Keratinocyte (primary cell): ENCODE data around the gene ALOX12B. TPM values are rescaled to one million over a fixed set of nuclear protein-coding genes. Genes with fewer than 3 reads are reported as not detected.

ENCODE experiments used
- DNase-seq: peaks from one replicate; pipeline ENCODE4 v3.0.0-alpha.2; 2011; ENCODE audit warnings: low read depth, missing footprints, low spot score
- FAIRE-seq: peaks from 2 replicates; lab custom pipeline; 2011; peaks lifted over from hg19 to GRCh38; lab: Jason Lieb, UNC
- H2AFZ ChIP-seq: 2 replicates; pipeline ENCODE4 v1.6.0; 2012; ENCODE audit warnings: low read length, control low read depth, inconsistent platforms; ENCODE audit not compliant: control insufficient read depth
- H3K27ac ChIP-seq: 2 replicates; pipeline ENCODE4 v1.5.1; 2011; ENCODE audit warnings: low read length; ENCODE audit not compliant: control insufficient read depth, insufficient read depth
- H3K27me3 ChIP-seq: 3 replicates; pipeline ENCODE4 v1.6.0; 2011; ENCODE audit warnings: low read length; ENCODE audit not compliant: control insufficient read depth, insufficient read depth; ENCODE audit errors: extremely low read depth
- H3K36me3 ChIP-seq, 2 experiments: 2 replicates in 1 of 2; 3 replicates in 1 of 2; pipeline ENCODE4 v1.5.1; 2011; ENCODE audit warnings: low read length in 2 of 2, mild to moderate bottlenecking in 1 of 2; ENCODE audit not compliant: control insufficient read depth in 2 of 2, insufficient read depth in 2 of 2; ENCODE audit errors: extremely low read depth in 1 of 2
- H3K4me1 ChIP-seq: 3 replicates; pipeline ENCODE4 v1.5.1; 2011; ENCODE audit warnings: low read length; ENCODE audit not compliant: control insufficient read depth, insufficient read depth; ENCODE audit errors: extremely low read depth
- H3K4me2 ChIP-seq: 3 replicates; pipeline ENCODE4 v1.6.0; 2011; ENCODE audit warnings: low read depth, low read length; ENCODE audit not compliant: control insufficient read depth, insufficient read depth; ENCODE audit errors: extremely low read depth
- H3K4me3 ChIP-seq, 3 experiments: fragments of 200-600 bp in 1 of 3; sonication (generic) in 1 of 3; 2 replicates in 2 of 3; 3 replicates in 1 of 3; pipeline ENCODE4 v1.5.1; 2011 to 2016; ENCODE audit warnings: low read length in 3 of 3, mild to moderate bottlenecking in 3 of 3, control low read depth in 2 of 3, inconsistent platforms in 1 of 3, low read depth in 1 of 3, mixed read lengths in 1 of 3, mixed run types in 1 of 3, moderate library complexity in 1 of 3; ENCODE audit not compliant: control insufficient read depth in 2 of 3, insufficient read depth in 2 of 3; ENCODE audit errors: extremely low read depth in 1 of 3
- H3K79me2 ChIP-seq: 2 replicates; pipeline ENCODE4 v1.6.0; 2012; ENCODE audit warnings: low read length; ENCODE audit not compliant: control insufficient read depth, insufficient read depth
- H3K9ac ChIP-seq: 3 replicates; pipeline ENCODE4 v1.6.0; 2011; ENCODE audit warnings: low read length; ENCODE audit not compliant: control insufficient read depth, insufficient read depth; ENCODE audit errors: extremely low read depth
- H3K9me1 ChIP-seq: 3 replicates; pipeline ENCODE4 v1.6.0; 2011; ENCODE audit warnings: low read length; ENCODE audit not compliant: control insufficient read depth, insufficient read depth; ENCODE audit errors: extremely low read depth
- H3K9me3 ChIP-seq: 2 replicates; pipeline ENCODE4 v1.5.1; 2012; ENCODE audit warnings: low read depth, low read length; ENCODE audit not compliant: control insufficient read depth
- H4K20me1 ChIP-seq: 3 replicates; pipeline ENCODE4 v1.6.0; 2011; ENCODE audit warnings: low read length; ENCODE audit not compliant: control insufficient read depth, insufficient read depth; ENCODE audit errors: extremely low read depth
- CTCF ChIP-seq, 3 experiments: IDR thresholded peaks in 1 of 3; conservative IDR thresholded peaks in 1 of 3; optimal IDR thresholded peaks in 1 of 3; 2 replicates in 2 of 3; 3 replicates in 1 of 3; pipeline versions ENCODE3 to v1.5.1; 2011; ENCODE audit warnings: low read length in 3 of 3, mild to moderate bottlenecking in 3 of 3, moderate library complexity in 2 of 3, control low read depth in 1 of 3, inconsistent platforms in 1 of 3; ENCODE audit not compliant: insufficient read depth in 2 of 3; ENCODE audit errors: extremely low read depth in 1 of 3
- EZH2 ChIP-seq: IDR thresholded peaks from one replicate; pipeline ENCODE4 v1.6.1; 2012; ENCODE audit warnings: inconsistent platforms, mild to moderate bottlenecking, low read length, moderate library complexity
- dilution Hi-C: fragments of 300-500 bp; cut with MboI; formaldehyde crosslinking; loops from one replicate; pipeline ENCODE4 v1.7.0; 2020; ENCODE audit warnings: low sequenced_read_pairs; ENCODE audit not compliant: extremely low pct_ligation_motif_present
- polyA plus RNA-seq, 5 experiments: library from polyadenylated mRNA; depleted of rRNA in 3 of 5; stranded (reverse) in 3 of 5; stranded (forward) in 1 of 5; unstranded in 1 of 5; fragments of >200 nt; gene quantifications; 1 replicate in 1 of 5; 2 replicates in 3 of 5; 3 replicates in 1 of 5; pipeline versions ENCODE4 v1.2.1 to v1.2.3, GENCODE V29; 2011 to 2012; ENCODE audit warnings: missing spikeins in 2 of 5, low read depth in 1 of 5, low replicate concordance in 1 of 5

Gene ALOX12B
- polyA plus RNA-seq, 1 donor (not counting 4 experiments of a cell fraction or from before 2014, with no cell fraction given): 0.47 TPM

- peak overlapping the region; percentile 72 for H3K9ac ChIP-seq
Measured at GRCh38 chr17:8125947-8126490, 38.5 kb upstream of the ALOX12B start.

GRCh38 chr17:8125154-8125946 lies 37.8 kb upstream of the ALOX12B start:
- DNase-seq (no peak), FAIRE-seq (no peak)
- H2AFZ ChIP-seq: no peak overlapping the region
- dilution Hi-C loops: no loop called here
- H3K27ac ChIP-seq: no peak overlapping the region
- peaks cover 2% of the 10 kb centered on the region for H4K20me1 ChIP-seq
- peaks cover 3% of the 10 kb centered on the region for H3K9me1 ChIP-seq
- H3K4me2 ChIP-seq: peak overlapping the region; percentile 92
- H3K4me3 ChIP-seq: peak overlapping the region; percentile 53 to 93 (median 93)
- no peaks in the 10 kb centered on the region for H3K36me3 ChIP-seq
- TF ChIP-seq CTCF (optimal IDR thresholded peaks at IDR 0.05 in 1 of 3, IDR thresholded peaks at IDR 0.05 in 1 of 3, conservative IDR thresholded peaks at IDR 0.05 in 1 of 3; ENCODE audit: extremely low read depth in 1 of 3, insufficient read depth in 2 of 3, low read length in 3 of 3) (no peak), EZH2 (no peak)
- peaks cover 26% of the 10 kb centered on the region for H3K27me3 ChIP-seq
- H3K9me3 ChIP-seq: no peaks in the 10 kb centered on the region
- peak overlapping the region; percentile 72 for H3K9ac ChIP-seq
- H3K4me1 ChIP-seq: peaks cover 38% of the 10 kb centered on the region
- H3K79me2 ChIP-seq: no peaks in the 10 kb centered on the region

More at GRCh38 chr17:8125947-8126490, 38.5 kb upstream of the ALOX12B start:
- Histone ChIP-seq H3K4me3 (peak overlapping the region; percentile 53 to 93 (median 93)), H3K27ac (peak overlapping the region; percentile 5), H3K79me2 (no peaks in the 10 kb centered on the region), H3K9me3 (no peaks in the 10 kb centered on the region), H3K4me2 (peak overlapping the region; percentile 92), H4K20me1 (peaks cover 2% of the 10 kb centered on the region), H3K4me1 (peaks cover 36% of the 10 kb centered on the region), H2AFZ (peak overlapping the region; percentile 99), H3K27me3 (peaks cover 26% of the 10 kb centered on the region), H3K9me1 (peaks cover 3% of the 10 kb centered on the region), H3K36me3 (no peaks in the 10 kb centered on the region)
- FAIRE-seq: no peak
- TF ChIP-seq EZH2: no peak
- no peak for TF ChIP-seq CTCF (optimal IDR thresholded peaks at IDR 0.05 in 1 of 3, IDR thresholded peaks at IDR 0.05 in 1 of 3, conservative IDR thresholded peaks at IDR 0.05 in 1 of 3; ENCODE audit: extremely low read depth in 1 of 3, insufficient read depth in 2 of 3, low read length in 3 of 3)
- no peak for DNase-seq
- dilution Hi-C loops: no loop called here
